Mucosa of stomach (tissue), 1 donor: ENCODE data around the gene LRP2.

Source experiments
- H3K27me3 ChIP-seq: one replicate; pipeline ENCODE4 v1.7.0; 2013; ENCODE audit warnings: mild to moderate bottlenecking, low read length; ENCODE audit not compliant: control insufficient read depth, insufficient read depth
- H3K36me3 ChIP-seq: one replicate; pipeline ENCODE4 v1.7.0; 2013; ENCODE audit warnings: low read length; ENCODE audit not compliant: control insufficient read depth, insufficient read depth
- H3K4me1 ChIP-seq: one replicate; pipeline ENCODE4 v1.7.0; 2013; ENCODE audit warnings: mild to moderate bottlenecking, low read length; ENCODE audit not compliant: control insufficient read depth, insufficient read depth
- H3K4me3 ChIP-seq: one replicate; pipeline ENCODE4 v1.7.0; 2013; ENCODE audit warnings: low read length
- H3K9ac ChIP-seq: one replicate; pipeline ENCODE4 v1.7.0; 2013; ENCODE audit warnings: mild to moderate bottlenecking, low read length, moderate library complexity
- H3K9me3 ChIP-seq: one replicate; pipeline ENCODE4 v1.7.0; 2013; ENCODE audit warnings: mild to moderate bottlenecking, low read length, moderate library complexity; ENCODE audit not compliant: control insufficient read depth
- donor health status: Pancreatic carcinoma.

Gene LRP2

DNA sequence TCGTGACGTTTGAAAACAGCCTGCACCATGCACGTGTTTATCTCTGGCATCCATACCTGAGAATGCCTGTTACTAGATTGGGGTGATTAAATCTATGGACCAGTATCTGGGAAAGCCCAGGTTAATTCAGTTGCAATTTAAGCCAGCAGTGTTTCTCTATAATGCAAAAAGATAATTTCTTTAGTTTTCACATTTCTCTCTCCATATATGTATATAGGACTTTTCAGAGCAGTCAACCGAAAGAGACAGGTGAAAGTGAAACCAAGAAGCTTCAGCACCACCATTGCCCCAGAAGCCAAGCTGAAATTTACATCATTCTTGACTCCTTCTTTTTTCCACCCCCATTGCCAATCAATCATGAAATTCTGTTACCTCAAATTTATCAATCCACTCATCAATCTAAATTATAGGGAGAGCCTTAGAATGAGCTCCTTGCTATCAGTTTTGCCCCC is 2.7 kb upstream of the LRP2 start:
- Histone ChIP-seq H3K4me1 (peaks cover 29% of the 10 kb centered on the region), H3K27me3 (peaks cover 46% of the 10 kb centered on the region), H3K4me3 (peak overlapping the region; percentile 23), H3K36me3 (no peaks in the 10 kb centered on the region), H3K9me3 (no peaks in the 10 kb centered on the region), H3K9ac (no peak overlapping the region)

DNA sequence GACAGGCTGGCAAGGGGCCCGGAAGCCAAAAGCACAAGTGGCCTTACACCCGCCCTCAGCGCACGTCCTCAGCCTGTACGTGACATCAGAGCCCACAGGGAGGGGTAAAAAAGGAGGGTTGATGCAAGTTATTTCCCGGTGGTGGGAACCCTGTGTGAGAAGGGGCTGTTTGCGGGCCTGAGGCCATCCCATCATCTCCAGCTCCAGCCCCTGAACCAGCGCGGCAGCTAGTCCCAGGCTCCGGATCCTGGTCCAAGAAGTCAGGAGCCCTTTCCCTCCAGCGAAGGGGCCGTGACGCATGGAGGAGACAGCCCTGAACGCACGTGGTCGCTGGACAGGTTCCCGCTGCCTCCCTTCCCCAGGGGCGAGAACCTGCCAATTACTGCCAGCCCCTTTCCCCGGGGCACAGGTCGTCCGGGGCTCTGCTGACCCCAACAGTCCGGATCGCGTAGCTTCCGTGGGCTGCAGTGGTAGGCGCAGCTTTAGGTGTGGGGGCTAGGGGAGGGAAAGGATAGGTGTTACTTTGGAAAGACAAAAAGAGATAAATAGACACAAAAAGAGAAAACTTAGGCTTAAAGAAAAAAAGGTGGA is 1.3 kb upstream of the LRP2 start:
- no peak overlapping the region for H3K9ac ChIP-seq
- peaks cover 51% of the 10 kb centered on the region for H3K27me3 ChIP-seq
- H3K36me3 ChIP-seq, result no peaks in the 10 kb centered on the region
- no peaks in the 10 kb centered on the region for H3K9me3 ChIP-seq
- H3K4me3 ChIP-seq, result peak overlapping the region; percentile 56
- H3K4me1 ChIP-seq, result peaks cover 29% of the 10 kb centered on the region

DNA sequence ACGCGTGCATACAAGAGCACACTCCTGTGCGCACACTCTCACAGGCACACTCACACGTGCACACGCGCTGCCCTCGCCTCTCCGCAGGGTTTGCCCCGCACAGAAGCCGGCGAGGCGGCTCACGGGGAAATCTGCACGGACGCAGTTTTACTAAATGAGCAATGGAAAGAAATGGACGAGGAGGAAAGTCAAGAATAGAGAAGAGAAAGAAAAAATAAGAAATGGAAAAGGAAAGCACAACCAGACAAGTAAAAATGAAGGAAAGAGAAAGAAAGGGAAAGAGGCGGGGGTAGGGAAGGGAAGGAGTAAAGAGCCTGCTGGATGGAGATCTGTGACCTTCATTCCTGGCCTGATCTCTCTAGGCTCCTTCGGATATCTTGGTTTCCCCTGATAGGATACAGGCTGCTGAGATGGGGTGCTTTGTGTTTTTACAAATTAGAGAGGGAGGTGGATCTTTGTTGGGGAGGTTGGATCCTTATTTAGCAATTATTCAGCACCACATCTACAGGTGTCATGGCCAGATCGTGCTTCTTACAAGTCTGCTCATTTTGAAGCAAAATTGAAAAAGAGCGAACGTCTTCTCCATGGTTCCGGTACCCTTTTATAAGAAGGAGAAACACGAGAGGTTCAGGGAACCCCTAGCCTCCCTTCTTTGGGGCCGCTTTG is 693 bp upstream of the LRP2 start:
- Histone ChIP-seq H3K9ac (no peak overlapping the region), H3K4me1 (peaks cover 29% of the 10 kb centered on the region), H3K27me3 (peaks cover 53% of the 10 kb centered on the region)

DNA sequence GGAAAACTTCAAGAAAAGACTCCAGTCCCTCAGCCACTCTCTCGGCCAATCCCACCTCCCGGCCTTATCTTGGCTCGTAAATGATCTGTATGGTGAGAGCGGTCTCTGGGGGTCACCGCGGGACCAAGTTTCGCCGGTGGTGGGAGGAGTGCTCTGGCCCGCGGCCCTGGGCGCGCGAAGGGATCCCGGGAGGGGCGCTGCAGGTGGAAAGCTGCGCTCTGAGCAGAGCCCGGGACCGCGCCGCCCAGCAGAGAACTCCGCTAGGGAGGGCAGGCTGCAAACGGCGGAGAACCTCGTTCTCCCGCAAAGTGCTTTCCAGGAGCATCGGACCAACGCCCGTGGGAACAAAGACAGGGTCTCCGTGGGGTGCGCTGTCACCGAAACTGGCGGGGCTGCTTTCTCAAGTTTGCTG is 622 bp downstream of the LRP2 start:
- Histone ChIP-seq H3K27me3 (peaks cover 56% of the 10 kb centered on the region), H3K36me3 (no peaks in the 10 kb centered on the region), H3K9ac (no peak overlapping the region)

More for the DNA sequence above, 693 bp upstream of the LRP2 start:
- no peaks in the 10 kb centered on the region for H3K36me3 ChIP-seq
- H3K9me3 ChIP-seq, result no peaks in the 10 kb centered on the region
- H3K4me3 ChIP-seq, result peak overlapping the region; percentile 56

DNA sequence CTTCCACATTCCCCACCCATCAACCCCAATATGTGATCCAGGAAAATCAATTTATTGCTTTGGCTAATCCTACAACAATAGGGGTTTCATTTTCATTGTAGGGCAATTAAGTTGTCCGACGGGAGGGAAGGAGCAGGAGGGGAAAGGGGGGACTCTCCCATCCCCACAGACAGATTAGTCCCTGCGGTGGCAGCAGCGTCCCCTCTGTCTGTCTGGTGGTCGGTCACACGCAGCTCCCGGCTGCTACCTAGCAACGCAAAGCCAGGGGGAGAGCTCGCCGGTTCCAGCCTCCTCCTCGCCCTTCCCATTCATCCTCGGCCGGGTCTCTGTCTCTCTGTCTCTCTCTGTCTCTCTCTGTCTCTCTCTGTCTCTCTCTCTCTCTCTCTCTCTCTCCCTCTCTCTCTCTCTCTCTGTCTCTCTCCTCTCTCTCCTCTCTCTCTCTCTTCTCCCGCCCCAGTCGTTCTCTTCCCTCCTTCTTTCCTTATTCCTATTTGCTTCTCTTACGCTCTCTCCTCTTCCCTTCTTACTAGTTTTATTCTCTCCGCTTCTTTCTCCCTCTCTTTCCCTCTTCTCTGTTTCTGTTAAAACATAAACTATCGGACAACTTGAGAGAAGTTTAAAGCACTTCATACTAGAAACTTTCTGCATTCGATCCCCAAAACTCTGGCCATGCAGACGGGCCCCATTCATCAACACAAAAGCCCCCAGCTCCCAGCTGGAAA is 1.2 kb downstream of the LRP2 start:
- H3K4me3 ChIP-seq, result no peak overlapping the region

More for the DNA sequence above, 622 bp downstream of the LRP2 start:
- no peak overlapping the region for H3K4me3 ChIP-seq
- no peaks in the 10 kb centered on the region for H3K9me3 ChIP-seq
- peaks cover 29% of the 10 kb centered on the region for H3K4me1 ChIP-seq

DNA sequence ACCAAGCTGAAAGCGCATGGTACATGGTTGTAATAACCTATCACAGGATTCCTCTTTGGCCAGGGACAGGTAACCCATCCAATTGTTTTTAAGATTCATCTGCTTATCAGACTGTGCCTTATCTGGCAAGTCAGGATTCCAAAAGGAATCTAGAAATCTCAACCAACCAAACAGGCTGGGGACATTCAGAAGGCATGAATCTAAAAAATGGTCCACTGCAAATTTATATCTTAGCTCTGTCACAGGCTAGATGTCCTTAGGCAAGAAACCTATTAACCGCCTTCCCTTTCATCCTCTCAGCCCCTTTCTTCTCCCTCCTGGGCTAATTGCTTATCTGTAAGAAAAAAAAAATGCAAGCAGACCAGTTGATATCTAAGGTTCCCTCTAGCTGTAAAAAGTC is 4.3 kb downstream of the LRP2 start:
- Histone ChIP-seq H3K4me1 (peaks cover 20% of the 10 kb centered on the region), H3K9ac (no peak overlapping the region), H3K27me3 (peaks cover 36% of the 10 kb centered on the region), H3K9me3 (no peaks in the 10 kb centered on the region), H3K4me3 (no peak overlapping the region), H3K36me3 (no peaks in the 10 kb centered on the region)

More for the DNA sequence above, 1.2 kb downstream of the LRP2 start:
- Histone ChIP-seq H3K4me1 (peaks cover 29% of the 10 kb centered on the region), H3K27me3 (peaks cover 56% of the 10 kb centered on the region), H3K9ac (no peak overlapping the region), H3K9me3 (no peaks in the 10 kb centered on the region), H3K36me3 (no peaks in the 10 kb centered on the region)

DNA sequence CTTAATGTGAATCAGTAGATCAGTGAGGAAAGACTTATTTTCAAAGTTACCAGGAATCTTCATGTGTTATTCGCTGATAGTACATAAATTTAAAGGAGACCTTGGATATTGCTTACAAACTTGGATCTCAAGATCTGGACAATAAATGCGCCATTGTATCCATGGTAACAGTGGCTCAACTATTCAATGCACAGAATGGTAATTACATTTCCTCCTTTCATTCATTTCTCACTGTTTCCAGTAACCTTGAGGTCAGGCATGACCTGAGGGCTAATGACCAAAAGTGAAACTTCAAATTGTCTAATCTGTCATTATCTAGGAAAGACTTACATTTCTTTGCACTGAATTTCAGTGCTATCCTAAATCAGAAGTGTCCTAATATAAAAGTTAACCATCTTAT is 8.1 kb downstream of the LRP2 start:
- no peak overlapping the region for H3K9ac ChIP-seq
- H3K9me3 ChIP-seq, result no peaks in the 10 kb centered on the region
- peaks cover 5% of the 10 kb centered on the region for H3K27me3 ChIP-seq
- H3K4me3 ChIP-seq, result no peak overlapping the region
- no peaks in the 10 kb centered on the region for H3K4me1 ChIP-seq
- no peaks in the 10 kb centered on the region for H3K36me3 ChIP-seq

DNA sequence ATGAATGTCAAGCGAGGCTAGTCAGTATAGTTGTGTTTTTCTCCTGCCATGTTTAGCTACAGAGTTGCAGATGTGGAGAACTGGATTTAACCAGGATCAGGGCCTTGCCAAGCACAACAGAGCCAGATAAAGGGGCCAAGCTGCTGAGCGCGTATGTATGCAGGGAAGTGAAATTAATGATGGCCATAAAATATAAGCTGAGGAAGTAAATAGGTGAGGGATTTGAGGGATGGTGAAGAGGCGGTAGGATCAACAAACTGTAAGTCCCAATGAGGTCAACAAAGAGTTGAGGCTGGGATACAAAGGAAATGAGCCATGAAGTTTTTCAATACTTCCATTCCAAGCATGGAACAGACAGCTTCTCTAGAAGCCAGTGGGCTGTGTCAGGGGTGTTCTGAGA is 10.6 kb downstream of the LRP2 start:
- no peak overlapping the region for H3K4me3 ChIP-seq
- no peaks in the 10 kb centered on the region for H3K4me1 ChIP-seq
- H3K9me3 ChIP-seq, result no peaks in the 10 kb centered on the region
- no peak overlapping the region for H3K9ac ChIP-seq
- no peaks in the 10 kb centered on the region for H3K36me3 ChIP-seq
- no peaks in the 10 kb centered on the region for H3K27me3 ChIP-seq

DNA sequence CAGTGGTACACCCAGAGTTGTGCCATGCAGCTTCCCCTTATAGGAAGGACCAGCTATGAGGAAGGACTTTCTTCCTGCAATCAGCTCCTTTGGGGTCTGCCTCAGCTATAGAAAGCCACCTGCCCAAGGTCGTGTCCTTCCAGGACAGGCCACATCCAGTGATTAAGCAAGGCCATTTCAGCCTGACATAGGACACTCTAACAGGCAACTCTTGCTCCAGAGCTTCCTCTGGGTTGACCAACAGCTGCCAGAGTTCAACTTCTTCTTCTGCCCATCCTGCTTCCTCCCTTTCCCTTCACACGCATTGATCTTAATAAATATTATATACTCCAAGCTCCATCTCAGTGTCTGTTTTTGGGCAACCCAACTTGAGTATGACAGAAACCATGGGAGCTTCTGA is 12.8 kb downstream of the LRP2 start:
- H3K9ac ChIP-seq, result no peak overlapping the region
- H3K36me3 ChIP-seq, result no peaks in the 10 kb centered on the region
- no peak overlapping the region for H3K4me3 ChIP-seq
- no peaks in the 10 kb centered on the region for H3K27me3 ChIP-seq
- no peaks in the 10 kb centered on the region for H3K4me1 ChIP-seq
- H3K9me3 ChIP-seq, result no peaks in the 10 kb centered on the region

DNA sequence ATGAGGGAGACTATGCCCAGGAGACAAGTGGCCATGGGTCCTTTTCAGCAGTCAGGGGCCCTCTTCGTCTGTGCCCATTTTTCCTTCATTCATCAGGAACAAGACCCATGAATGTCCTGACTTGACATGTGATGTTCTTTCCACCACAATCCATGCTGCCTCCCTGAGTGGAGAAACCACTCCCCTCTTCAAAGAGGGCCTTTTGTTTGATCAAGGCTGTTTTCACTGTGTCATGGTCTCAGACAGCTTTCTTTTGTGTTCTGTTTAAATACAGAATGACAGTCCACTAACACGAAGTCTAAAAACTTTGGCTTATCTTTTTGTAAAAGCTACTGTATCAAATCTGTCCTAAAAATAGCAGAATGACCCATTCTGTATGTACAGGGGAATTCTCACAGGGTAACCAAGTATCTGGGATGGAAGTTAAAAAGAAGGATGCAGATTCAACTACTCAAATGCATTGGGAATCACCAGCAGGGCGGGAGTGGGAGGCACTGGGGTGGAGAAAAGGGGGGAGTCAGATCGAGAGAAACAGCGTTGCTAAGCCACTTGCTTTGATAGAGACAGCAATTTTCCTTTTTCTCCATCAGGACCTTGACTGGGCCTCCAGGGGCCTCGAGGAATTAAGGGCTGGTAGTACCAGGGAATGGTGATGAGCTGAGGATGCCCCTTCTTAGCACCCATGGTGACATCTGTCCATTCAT is 13.9 kb downstream of the LRP2 start:
- Histone ChIP-seq H3K4me1 (no peaks in the 10 kb centered on the region), H3K36me3 (no peaks in the 10 kb centered on the region), H3K9ac (no peak overlapping the region), H3K27me3 (no peaks in the 10 kb centered on the region), H3K9me3 (no peaks in the 10 kb centered on the region), H3K4me3 (no peak overlapping the region)

DNA sequence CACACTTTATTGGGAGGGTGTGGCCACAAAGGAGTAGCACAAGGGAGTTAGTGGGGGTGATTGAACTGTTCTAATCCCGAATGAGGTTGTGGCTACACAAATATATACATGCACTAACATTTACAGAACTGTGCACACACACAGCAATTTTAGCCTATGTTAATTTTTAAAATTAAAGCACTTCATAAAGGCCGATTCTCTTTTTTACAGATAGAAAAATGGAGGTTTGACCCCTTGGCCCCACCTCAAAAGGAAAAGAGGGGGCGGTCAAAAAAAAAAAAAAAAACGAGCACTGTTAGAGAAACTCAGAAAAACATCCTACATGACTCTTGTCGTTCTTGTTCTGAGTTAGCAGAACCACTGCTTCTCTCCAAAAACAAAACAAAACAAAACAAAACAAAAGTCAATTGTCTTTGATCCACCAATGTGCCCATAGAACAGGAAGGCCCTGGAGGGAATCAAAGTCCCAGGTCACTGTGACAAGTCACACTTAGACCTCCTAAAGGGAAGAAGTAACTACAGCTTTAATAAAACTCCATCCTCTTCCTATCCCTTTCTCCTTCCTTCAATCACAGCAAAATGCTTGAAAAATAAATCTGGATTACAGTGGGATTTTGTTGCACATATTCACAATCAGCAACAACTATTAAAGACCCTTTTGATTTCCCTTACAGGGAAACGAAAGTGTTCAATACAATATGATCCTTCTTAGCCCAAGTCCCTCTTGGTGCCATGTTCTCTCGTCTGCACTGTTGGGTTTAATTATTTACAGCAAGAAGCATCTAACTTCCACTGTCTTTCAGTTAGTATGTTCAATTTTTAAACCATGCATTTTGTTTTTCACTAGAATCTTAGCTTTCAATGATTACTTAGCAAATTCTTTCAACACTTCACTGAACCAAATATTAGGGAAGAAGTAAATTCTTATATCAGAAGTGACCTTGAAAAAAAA is 16.6 kb downstream of the LRP2 start:
- H3K4me1 ChIP-seq, result no peaks in the 10 kb centered on the region
- no peaks in the 10 kb centered on the region for H3K9me3 ChIP-seq
- no peak overlapping the region for H3K9ac ChIP-seq
- H3K27me3 ChIP-seq, result no peaks in the 10 kb centered on the region
- no peak overlapping the region for H3K4me3 ChIP-seq
- no peaks in the 10 kb centered on the region for H3K36me3 ChIP-seq
